NCI-H69 (cell line): ENCODE measurements around the gene HAUS7.

Source experiments
- DNase-seq: peaks from one replicate; lab custom pipeline; 2025; lab: John Stamatoyannopoulos, UW

The HAUS7 gene

GRCh38 chrX:153438532-153438931 is 31.8 kb downstream of the HAUS7 start:
- DNase-seq: peak; percentile 46

DNA sequence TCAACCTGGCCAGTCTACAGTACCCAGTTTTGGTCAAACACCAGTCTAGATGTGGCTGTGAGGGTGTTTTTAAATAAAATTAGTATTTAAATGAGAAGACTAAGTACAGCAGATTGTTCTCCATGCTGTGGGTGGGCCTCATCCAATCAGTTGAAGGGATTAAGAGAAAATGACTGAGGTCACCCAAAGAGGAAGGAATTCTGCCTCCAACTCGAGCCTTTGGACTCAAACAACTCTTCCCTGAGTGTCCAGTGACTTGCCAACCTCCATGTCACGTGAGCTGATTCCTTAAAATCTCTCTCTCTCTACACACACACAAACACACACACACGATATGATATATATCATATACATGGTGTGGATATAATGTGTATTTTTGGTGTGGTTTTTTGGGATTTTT is 34.5 kb downstream of the HAUS7 start:
- DNase-seq: no peak

- DNase-seq: no peak
These were observed 35.6 kb downstream of the HAUS7 start for GRCh38 chrX:153434801-153435200.

DNA sequence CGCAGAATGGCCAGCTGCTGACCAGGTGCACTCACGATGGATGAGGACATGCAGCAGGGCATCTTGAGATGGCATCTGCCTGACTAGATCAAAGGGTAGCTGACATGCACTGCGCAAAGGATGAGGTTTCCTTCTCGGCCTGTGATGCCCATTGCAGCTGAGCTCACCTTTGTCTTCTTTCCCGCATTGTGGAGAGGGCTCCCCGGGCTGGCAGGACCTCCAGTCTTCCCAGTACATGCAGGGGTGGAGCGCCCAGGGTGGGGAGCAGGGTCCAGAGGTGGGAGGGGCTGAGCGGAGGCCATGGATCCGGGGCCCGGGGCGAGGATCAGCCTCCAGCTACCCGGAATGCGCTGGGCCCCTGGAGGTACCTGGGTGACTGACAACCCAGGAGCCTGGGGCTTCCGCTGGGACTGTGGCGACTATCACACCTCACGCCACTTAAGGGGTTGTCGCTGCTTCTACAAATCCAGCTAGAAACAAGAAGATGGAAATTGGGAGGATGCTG is 36.5 kb downstream of the HAUS7 start:
- DNase-seq: no peak

GRCh38 chrX:153433161-153433680 is 37.2 kb downstream of the HAUS7 start:
- no peak for DNase-seq

- no peak for DNase-seq
These were observed 39.6 kb downstream of the HAUS7 start for GRCh38 chrX:153430796-153431195.

GRCh38 chrX:153426204-153426603 is 44.2 kb downstream of the HAUS7 start:
- DNase-seq: no peak

DNA sequence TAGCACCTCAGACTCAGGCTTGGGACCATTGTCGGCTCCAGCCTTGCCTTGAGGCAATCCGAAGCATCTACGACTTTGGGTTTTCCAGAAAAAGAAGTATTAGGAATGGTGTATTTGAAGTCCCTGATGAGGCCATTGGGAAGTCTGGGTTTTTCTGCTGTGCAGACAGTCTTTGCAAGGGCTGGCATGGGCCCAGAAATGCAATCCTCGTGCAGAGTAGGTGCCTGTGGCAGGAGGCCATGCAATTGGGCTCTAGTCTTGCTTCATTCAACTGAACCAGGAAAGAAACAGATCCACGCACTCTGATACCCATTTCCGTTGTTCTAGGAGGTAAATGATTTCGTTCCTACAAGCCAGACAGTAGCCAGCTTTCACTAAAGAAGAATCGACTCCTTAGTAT is 46.7 kb downstream of the HAUS7 start:
- DNase-seq: no peak

DNA sequence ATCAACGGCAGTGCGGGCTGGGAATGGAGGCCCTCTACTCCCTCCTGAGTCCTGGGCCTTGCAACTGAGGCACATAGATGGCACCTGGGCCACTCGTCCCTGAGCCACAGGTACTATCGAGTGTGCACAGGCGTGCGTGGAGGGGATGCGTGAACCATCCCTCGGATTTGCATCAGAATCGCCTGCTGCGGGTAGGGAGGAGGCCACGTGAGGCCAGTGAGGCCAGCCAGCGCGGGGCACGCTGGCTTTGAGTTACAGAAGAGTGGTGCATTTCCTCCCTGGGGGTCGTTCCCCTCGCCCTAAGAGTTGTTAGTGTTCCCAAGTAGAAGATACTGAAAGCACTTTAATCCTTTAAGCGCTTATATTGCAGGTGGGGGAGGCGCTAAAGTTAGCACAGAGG is 48.5 kb downstream of the HAUS7 start:
- DNase-seq: no peak

GRCh38 chrX:153420851-153421599 is 49.4 kb downstream of the HAUS7 start:
- DNase-seq: no peak

DNA sequence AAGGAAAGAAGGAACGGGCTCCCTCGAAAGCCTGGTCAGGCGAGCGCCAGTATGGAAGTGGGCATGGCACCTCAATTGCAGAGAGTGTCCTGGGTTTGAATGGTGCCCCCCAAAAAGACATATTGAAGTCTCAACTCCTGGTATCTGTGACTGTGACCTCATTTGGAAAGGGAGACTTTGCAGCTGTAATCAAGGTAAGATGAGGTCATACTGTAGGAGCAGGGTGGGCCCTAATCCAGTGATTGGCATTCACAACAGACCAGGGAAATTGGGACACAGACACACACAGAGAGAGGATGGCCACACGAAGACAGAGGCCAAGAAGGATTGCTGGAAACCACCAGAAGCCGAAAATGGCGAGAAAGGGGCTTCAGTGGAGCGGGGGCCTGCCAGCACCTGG is 52.7 kb downstream of the HAUS7 start:
- no peak for DNase-seq

- peak; percentile 41 for DNase-seq
These were observed 53.5 kb downstream of the HAUS7 start for GRCh38 chrX:153416781-153417450.

DNA sequence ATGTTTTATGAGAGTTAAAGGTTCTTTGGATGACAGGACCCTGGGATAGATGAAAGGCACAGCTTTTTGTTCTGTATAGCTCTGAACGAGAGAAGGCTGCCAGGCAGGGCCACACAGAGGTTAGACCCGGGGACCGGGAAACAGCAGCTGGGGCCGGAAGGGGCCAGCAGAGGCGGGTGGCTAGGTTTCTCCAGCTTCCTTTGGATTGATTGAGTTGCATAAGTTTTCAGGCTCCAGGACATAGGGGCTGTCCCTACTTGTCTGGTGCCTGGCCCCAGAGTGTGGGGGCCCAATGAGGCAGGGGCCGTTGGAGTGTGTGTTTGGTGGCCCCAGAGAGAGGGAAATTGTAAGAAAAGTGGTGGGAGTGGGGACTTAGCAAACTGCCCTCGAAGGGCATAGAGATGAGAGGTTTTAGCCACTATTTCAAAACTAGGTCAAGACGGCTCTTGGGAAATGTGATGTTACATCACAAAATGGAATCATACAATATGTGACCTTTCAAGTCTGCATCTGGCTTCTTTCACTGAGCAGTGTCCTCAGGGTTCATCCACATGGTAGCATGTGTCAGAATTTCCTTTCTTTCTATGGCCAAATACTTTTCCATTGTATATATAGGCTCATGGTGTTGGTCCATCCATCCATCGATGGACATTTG is 55.4 kb downstream of the HAUS7 start:
- DNase-seq: no peak

GRCh38 chrX:153413731-153414130 is 56.6 kb downstream of the HAUS7 start:
- no peak for DNase-seq

GRCh38 chrX:153412746-153413720 is 57.3 kb downstream of the HAUS7 start:
- peak; percentile 1 for DNase-seq

GRCh38 chrX:153411988-153412574 is 58.3 kb downstream of the HAUS7 start:
- peak; percentile 60 for DNase-seq

- DNase-seq: peak; percentile 60
These were observed 59.0 kb downstream of the HAUS7 start, which contains the start of gene ZFP92 for GRCh38 chrX:153411255-153411987. Gene ZFP92, plus strand, starts transcription at chrX:153411472. Its CDS starts 6,851 bp downstream, at chrX:153418323.

DNA sequence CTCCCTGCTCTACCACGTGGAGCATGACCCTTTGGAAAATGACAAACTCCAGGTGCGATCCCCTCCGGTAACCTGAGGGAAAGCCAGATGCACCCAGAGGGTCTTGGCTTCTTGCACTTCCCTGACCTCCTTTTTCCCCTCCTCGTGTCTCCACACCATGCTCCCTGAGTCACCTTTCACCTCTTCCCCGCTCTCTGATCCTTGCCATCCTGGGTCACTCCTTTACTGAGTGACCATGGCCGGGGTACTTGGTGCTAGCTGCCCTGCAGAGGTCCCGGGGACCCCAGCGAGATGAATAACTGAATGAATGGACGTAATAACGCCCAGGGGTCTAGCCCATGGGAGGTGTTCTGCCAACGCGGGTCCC is 59.5 kb downstream of the HAUS7 start:
- no peak for DNase-seq

- no peak for DNase-seq
These were observed 60.0 kb downstream of the HAUS7 start for GRCh38 chrX:153410373-153410772.

DNA sequence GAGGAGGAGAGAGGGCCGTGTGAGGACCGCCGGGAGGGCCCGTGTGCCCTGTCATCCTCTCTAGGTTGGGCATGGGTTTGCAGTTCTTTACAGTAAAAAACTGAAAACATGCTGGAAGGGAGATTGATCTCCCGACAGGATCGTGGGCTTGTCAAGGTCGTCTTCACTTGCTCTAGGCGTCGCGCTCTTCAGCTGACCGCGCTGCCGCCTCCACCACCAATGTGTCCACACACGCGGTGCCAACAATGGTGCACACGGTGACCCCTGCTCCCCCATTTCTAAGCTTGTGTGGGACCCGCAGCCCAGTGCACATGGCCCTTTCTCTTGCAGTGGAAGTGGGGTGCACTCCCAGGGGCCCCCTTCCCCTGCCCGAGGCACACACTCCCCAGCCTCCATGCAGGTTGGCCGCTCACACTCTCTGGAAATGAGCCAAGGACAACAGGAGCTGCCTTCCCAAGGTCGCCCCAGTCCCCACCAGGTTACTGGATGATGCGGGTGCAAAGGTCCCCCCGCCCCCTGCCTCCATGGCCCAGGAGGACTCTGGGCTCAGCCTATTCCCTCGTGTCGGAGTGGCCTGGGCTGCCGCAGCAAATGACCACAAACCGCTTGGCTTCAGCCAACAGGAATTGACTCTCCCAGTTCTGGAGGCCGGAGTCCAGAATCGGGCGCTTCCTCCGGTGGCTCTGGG is 60.8 kb downstream of the HAUS7 start:
- DNase-seq: no peak
